GM10248 (cell line): ENCODE data around the gene PHF21B.
"Not testable (repeated sequence)": the region's sequence is repeated elsewhere in the genome, so short reads cannot be mapped to it uniquely, and the experiment has no call there.

Source experiments
- CTCF ChIA-PET: fragments of 300-600 bp; sonication (Branson Sonifier 250); formaldehyde crosslinking; extraction: SDS; loops from one replicate; lab custom pipeline; 2021; ENCODE audit warnings: antibody characterized with exemption; lab: Yijun Ruan, JAX
- POLR2A ChIA-PET: fragments of 350-650 bp; sonication (Branson Sonifier 250); formaldehyde crosslinking; extraction: SDS; loops from one replicate; lab custom pipeline; 2020; ENCODE audit warnings: antibody characterized with exemption; lab: Yijun Ruan, JAX
- DNase-seq: peaks from one replicate; pipeline ENCODE4 v3.0.0; 2012; ENCODE audit errors: extremely low spot score
- CTCF ChIP-seq: IDR thresholded peaks from 2 replicates; pipeline ENCODE4 v1.5.1; 2012; ENCODE audit warnings: mild to moderate bottlenecking, low read depth; ENCODE audit errors: extremely low read depth, missing control alignments, control extremely low read depth

The PHF21B gene

GRCh38 chr22:45009606-45010531 is at the start of gene PHF21B:
Gene PHF21B, minus strand, starts transcription at chr22:45010005. Its CDS starts 456 bp downstream, at chr22:45009549.
- ChIA-PET CTCF (no interaction called here), POLR2A (no interaction called here)
- peak; percentile 49 for DNase-seq

GRCh38 chr22:45059296-45059695 is 49.5 kb upstream of the PHF21B start:
- DNase-seq, result no peak
- CTCF ChIA-PET, result no interaction called here
- POLR2A ChIA-PET, result no interaction called here
- no peak for TF ChIP-seq CTCF

More at GRCh38 chr22:45009606-45010531, at the start of gene PHF21B:
- no peak for TF ChIP-seq CTCF

- CTCF ChIA-PET, result no interaction called here
- DNase-seq, result no peak
- no peak for TF ChIP-seq CTCF
- POLR2A ChIA-PET, result no interaction called here
Measured at GRCh38 chr22:45058622-45058912, 48.8 kb upstream of the PHF21B start.

GRCh38 chr22:45055936-45056335 is 46.1 kb upstream of the PHF21B start:
- CTCF ChIA-PET, result no interaction called here
- POLR2A ChIA-PET, result no interaction called here
- TF ChIP-seq CTCF, result no peak
- DNase-seq, result no peak

GRCh38 chr22:45053571-45053970 is 43.8 kb upstream of the PHF21B start:
- CTCF ChIA-PET, result interaction anchor here (1.5 kb wide), 1 partner anchor 11 kb away, joined by 4 read pairs; no protein-coding TSS in a partner anchor
- POLR2A ChIA-PET, result no interaction called here
- TF ChIP-seq CTCF, result no peak
- no peak for DNase-seq

- ChIA-PET CTCF (interaction anchor here (1.3 kb wide), 1 partner anchor 8 kb away, joined by 3 read pairs; no protein-coding TSS in a partner anchor), POLR2A (no interaction called here)
- DNase-seq, result no peak
- no peak for TF ChIP-seq CTCF
Measured at GRCh38 chr22:45053094-45053493, 43.3 kb upstream of the PHF21B start.

- POLR2A ChIA-PET, result not testable (repeated sequence)
Measured at GRCh38 chr22:45052665-45053064, 42.9 kb upstream of the PHF21B start.

More at GRCh38 chr22:45052665-45053064, 42.9 kb upstream of the PHF21B start:
- not testable (repeated sequence) for DNase-seq
- CTCF ChIA-PET, result interaction anchor here (1.3 kb wide), 1 partner anchor 8 kb away, joined by 3 read pairs; no protein-coding TSS in a partner anchor
